Immature natural killer cell (primary cell): ENCODE measurements around the gene IL1A. TPM values are rescaled to one million over a fixed set of nuclear protein-coding genes. Genes with fewer than 3 reads are reported as not detected.
A peak's percentile ranks its signal among the peaks of the same experiment; 100 is the strongest.

ENCODE experiments used
- DNase-seq, 3 donors: peaks; one replicate each; pipeline ENCODE4 v3.0.0; 2022; ENCODE audit warnings: mixed read lengths in 1 of 3
- H3K27ac Mint-ChIP-seq, 6 donors: one replicate each; pipeline ENCODE4 v1.8.0; 2020; ENCODE audit warnings: mixed read lengths in 6 of 6, mild to moderate bottlenecking in 5 of 6, inconsistent platforms in 4 of 6, moderate library complexity in 3 of 6
- H3K27me3 Mint-ChIP-seq, 3 donors: one replicate each; pipeline ENCODE4 v1.8.0; 2020 to 2021; ENCODE audit warnings: low read depth in 3 of 3, mild to moderate bottlenecking in 3 of 3, mixed read lengths in 3 of 3, moderate library complexity in 3 of 3, inconsistent platforms in 1 of 3
- H3K36me3 Mint-ChIP-seq, 3 donors: one replicate each; pipeline ENCODE4 v1.8.0; 2020; ENCODE audit warnings: mixed read lengths in 3 of 3, inconsistent platforms in 2 of 3, mild to moderate bottlenecking in 2 of 3
- H3K4me1 Mint-ChIP-seq, 2 donors: one replicate each; pipeline ENCODE4 v1.8.0; 2020; ENCODE audit warnings: inconsistent platforms in 2 of 2, mild to moderate bottlenecking in 2 of 2, mixed read lengths in 2 of 2, moderate library complexity in 1 of 2
- H3K4me3 Mint-ChIP-seq, 5 donors: one replicate each; pipeline ENCODE4 v1.8.0; 2020; ENCODE audit warnings: mild to moderate bottlenecking in 5 of 5, mixed read lengths in 5 of 5, inconsistent platforms in 3 of 5, moderate library complexity in 3 of 5
- H3K9me3 Mint-ChIP-seq, 6 donors: one replicate each; pipeline ENCODE4 v1.8.0; 2020; ENCODE audit warnings: mild to moderate bottlenecking in 6 of 6, mixed read lengths in 6 of 6, inconsistent platforms in 4 of 6, moderate library complexity in 3 of 6
- polyA plus RNA-seq, 3 donors: library from polyadenylated mRNA; unstranded; fragments of 300-500 nt; fragmentation: Illumina TruSeq; gene quantifications; one replicate each; pipeline ENCODE4 v1.2.3, GENCODE V29; 2021

IL1A gene
- polyA plus RNA-seq, 3 donors from 2014 or later: not detected

DNA sequence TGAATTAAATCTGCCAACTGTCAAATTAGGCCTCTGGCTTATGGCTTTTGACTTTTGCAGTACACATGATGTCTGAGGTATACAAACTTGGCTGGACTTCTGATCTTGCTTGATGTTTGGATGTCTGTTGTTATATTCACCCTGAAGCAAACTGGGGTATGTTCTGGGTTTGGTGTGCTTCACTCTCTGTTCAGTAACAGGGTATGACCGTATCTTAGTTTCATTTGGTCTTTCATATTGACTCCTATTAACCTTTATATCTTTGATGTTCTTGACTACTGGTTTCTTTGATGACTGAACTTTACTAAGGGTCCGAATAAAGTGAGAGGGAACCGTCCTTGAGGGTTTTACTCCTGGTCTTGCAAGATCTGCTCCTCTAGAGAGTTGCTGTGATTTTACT lies 28.1 kb downstream of the IL1A start:
- no peaks in the 10 kb centered on the region for H3K36me3 Mint-ChIP-seq
- peaks cover 0 to 1% (median 0%) of the 10 kb centered on the region in 3 donors for H3K27me3 Mint-ChIP-seq
- DNase-seq: no peak
- no peak overlapping the region for H3K4me3 Mint-ChIP-seq
- H3K4me1 Mint-ChIP-seq: peaks cover 7 to 24% of the 10 kb centered on the region in 2 donors
- peak overlapping the region in 3 of 6 donors; percentile 2 to 42 (median 18) for H3K27ac Mint-ChIP-seq
- no peaks in the 10 kb centered on the region for H3K9me3 Mint-ChIP-seq

DNA sequence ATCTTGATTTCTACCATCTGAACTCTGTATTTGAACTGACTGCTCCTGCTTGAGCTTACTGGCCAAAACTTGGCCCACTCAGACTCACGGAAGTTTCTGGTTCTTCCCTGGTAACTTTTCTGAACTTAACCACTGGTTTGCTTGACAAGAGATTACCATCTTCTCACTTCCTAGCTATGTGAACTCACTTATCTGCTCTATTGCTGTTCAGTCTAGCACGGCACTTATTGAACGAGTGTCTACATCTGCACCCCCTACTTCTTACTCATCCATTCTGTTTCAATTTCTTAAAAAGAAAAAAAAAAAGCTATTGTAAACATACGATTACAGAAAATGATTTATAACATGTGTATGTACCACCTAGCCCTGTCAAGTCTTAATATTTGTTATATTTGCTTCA lies 28.8 kb downstream of the IL1A start:
- Mint-ChIP-seq H3K9me3 (no peaks in the 10 kb centered on the region), H3K4me1 (peaks cover 7 to 27% of the 10 kb centered on the region in 2 donors), H3K27ac (peak overlapping the region in 4 of 6 donors; percentile 70 to 88 (median 82)), H3K36me3 (no peaks in the 10 kb centered on the region), H3K4me3 (peak overlapping the region in 1 of 5 donors; percentile 2), H3K27me3 (no peaks in the 10 kb centered on the region)
- DNase-seq: peak in 1 of 3 donors; percentile 31

DNA sequence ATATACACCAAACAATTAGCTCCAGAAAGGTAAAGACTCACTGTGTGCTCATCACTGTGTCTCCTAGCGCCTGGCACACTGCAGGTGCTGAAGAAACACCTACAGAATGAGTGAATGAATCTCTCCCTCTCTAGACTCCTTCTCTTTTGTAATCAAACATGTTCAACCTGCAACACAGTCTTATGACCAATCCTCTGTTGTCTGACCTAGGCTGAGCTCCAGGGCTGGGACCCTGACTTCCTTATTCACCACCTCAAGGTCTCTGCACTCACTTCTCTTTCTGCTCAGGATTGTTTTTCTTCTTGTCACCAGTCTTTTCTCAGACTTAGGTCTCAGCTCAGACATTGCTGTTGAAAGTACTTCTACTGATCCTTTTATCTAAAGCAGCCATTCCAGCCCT lies 29.7 kb downstream of the IL1A start:
- Mint-ChIP-seq H3K4me1 (peaks cover 16 to 36% of the 10 kb centered on the region in 2 donors), H3K27ac (peak overlapping the region in 3 of 6 donors; percentile 1 to 61 (median 2)), H3K9me3 (no peaks in the 10 kb centered on the region), H3K27me3 (peaks cover 0 to 1% (median 0%) of the 10 kb centered on the region in 3 donors), H3K36me3 (no peaks in the 10 kb centered on the region), H3K4me3 (no peak overlapping the region)
- DNase-seq: no peak

DNA sequence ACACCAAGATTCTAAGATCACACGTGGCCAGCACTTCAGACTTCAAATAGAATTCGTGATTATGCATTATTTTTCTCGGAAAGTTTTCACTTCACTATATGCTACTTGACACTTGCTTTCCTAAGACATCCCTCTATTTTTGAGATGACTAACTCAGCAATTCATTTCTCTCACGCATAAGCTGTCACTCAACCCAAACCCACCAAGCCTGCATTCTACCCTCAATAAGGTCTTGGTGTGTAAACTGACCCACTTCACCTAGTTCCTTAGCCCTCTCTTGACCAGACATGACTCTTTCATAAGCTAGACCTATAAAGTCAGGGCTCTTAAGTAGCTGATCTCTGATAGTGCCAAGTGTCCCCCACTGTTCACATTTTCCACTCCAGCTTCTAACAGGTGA lies 31.6 kb downstream of the IL1A start:
- H3K4me3 Mint-ChIP-seq: no peak overlapping the region
- peaks cover 0 to 1% (median 0%) of the 10 kb centered on the region in 3 donors for H3K27me3 Mint-ChIP-seq
- peaks cover 16 to 37% of the 10 kb centered on the region in 2 donors for H3K4me1 Mint-ChIP-seq
- no peaks in the 10 kb centered on the region for H3K36me3 Mint-ChIP-seq
- no peaks in the 10 kb centered on the region for H3K9me3 Mint-ChIP-seq
- peak overlapping the region in 2 of 6 donors; percentile 3 to 72 for H3K27ac Mint-ChIP-seq
- no peak for DNase-seq

DNA sequence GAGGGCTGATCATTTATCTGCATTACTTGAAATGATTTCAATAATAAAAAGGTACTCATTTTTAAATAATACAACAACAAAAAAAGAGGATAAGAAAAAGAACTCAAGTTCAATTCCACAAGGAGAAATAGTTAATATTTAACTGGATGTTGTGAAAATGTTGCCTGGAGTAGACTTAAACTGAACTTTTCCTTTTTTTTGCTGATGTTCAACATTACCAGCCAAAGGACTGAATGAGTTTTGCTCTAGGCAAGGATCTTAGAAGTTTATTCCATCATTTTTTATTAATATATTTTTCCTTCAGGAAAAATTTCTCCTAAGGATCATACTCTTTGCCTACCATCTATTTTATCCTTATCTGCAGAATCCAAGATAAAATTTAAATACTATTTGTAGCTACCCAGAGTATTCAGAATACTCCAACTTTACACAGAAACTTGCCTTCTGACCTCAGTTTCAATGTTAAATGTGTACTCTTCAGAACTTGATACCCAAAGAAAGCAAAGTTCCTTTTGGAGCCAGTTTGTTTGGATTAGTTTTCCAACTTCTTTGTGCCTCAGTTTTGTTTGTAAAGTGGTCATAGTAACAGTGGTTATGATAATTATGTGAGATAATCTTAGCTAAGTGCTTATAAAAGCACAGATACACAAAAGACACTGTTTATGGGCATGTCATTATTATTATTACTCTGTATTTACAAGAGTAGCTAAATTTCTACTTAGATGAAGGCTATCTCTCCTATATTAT lies 32.7 kb downstream of the IL1A start:
- H3K4me3 Mint-ChIP-seq: no peak overlapping the region
- no peak for DNase-seq
- no peaks in the 10 kb centered on the region for H3K36me3 Mint-ChIP-seq
- H3K27ac Mint-ChIP-seq: no peak overlapping the region
- no peaks in the 10 kb centered on the region for H3K9me3 Mint-ChIP-seq
- H3K4me1 Mint-ChIP-seq: peaks cover 16 to 37% of the 10 kb centered on the region in 2 donors
- H3K27me3 Mint-ChIP-seq: peaks cover 0 to 1% (median 0%) of the 10 kb centered on the region in 3 donors

DNA sequence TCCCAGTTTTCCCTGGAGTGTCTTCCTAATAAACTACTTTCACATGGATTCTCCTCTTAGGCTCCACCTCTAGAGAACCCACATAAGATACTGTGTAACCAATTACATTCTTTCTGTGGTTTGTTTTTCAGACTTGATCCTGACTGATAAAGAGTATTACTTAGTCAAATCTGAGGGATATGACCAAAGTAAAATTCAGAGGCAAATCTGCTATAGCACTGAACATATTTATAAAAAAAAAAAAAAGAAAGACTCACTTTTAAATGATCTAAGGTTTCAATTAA lies 33.8 kb downstream of the IL1A start:
- Mint-ChIP-seq H3K4me1 (peaks cover 15 to 30% of the 10 kb centered on the region in 2 donors), H3K27me3 (peaks cover 0 to 1% (median 0%) of the 10 kb centered on the region in 3 donors), H3K27ac (peak overlapping the region in 5 of 6 donors; percentile 73 to 89 (median 84)), H3K9me3 (no peaks in the 10 kb centered on the region), H3K4me3 (peak overlapping the region in 1 of 5 donors; percentile 54), H3K36me3 (no peaks in the 10 kb centered on the region)
- no peak for DNase-seq

DNA sequence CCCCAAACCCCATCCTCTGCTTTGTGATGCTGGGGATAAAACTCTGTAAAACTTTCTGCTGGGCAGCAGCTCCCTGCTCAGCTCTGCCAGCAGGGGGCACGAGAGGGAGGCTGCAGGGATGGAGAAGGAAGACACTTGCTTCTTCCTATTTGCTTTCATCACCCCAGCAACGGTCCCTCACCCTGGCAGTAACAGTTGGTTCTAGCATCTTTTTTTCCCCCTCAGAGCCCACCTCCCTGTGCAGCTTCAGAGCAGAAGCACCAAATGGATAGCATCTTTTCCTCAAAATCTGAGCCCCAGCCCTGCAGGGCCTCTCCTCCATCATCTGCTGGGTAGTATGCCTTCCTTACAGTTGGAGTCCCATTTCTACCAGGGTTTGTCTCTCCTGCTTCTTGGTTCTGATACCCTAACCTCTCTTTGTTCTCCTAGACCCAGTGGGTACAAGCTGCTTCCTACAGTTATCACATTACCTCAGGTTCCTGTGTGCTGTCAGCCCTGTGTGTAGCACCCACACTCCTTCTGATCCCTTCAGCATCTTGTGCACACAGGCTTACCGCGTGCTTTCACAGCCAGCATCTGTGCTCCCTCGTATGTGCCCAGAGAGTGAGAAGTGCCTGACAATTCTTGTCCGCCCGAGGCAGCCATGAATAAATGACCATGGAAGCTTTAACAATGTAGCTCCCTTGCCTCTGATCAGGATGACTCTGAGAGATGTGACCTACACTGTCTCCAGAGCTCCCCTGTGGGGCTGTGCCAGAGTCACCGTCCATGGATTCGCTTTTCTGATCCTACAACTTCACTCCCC lies 34.3 kb downstream of the IL1A start:
- peak; percentile 74 to 81 (median 79) for DNase-seq
- Mint-ChIP-seq H3K36me3 (no peaks in the 10 kb centered on the region), H3K27me3 (peaks cover 0 to 1% (median 0%) of the 10 kb centered on the region in 3 donors), H3K9me3 (no peaks in the 10 kb centered on the region), H3K4me3 (peak overlapping the region; percentile 1 to 69 (median 27)), H3K27ac (peak overlapping the region; percentile 73 to 89 (median 82)), H3K4me1 (peaks cover 12 to 25% of the 10 kb centered on the region in 2 donors)

DNA sequence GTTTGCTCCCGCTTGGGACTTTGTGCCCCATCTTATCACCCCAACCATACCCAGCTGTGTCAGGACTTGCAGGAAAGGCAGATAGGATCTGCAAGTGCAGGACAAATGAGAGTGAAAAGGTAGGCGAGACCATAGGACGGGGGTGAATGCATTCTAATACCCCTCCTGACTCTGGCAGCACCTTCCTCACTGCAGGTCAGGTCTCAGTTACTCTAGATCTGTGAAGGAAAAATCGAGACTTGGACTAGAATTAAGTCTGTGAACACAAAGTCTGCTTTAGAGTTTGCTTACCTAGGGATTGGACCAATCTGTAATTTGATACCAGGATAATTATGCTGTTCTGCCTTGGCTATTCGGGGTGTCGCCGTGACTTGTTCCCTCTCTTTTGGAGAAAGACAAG lies 43.8 kb downstream of the IL1A start:
- no peak overlapping the region for H3K4me3 Mint-ChIP-seq
- H3K36me3 Mint-ChIP-seq: no peaks in the 10 kb centered on the region
- H3K27ac Mint-ChIP-seq: no peak overlapping the region
- H3K9me3 Mint-ChIP-seq: no peaks in the 10 kb centered on the region
- H3K4me1 Mint-ChIP-seq: no peaks in the 10 kb centered on the region
- no peaks in the 10 kb centered on the region for H3K27me3 Mint-ChIP-seq
- no peak for DNase-seq

DNA sequence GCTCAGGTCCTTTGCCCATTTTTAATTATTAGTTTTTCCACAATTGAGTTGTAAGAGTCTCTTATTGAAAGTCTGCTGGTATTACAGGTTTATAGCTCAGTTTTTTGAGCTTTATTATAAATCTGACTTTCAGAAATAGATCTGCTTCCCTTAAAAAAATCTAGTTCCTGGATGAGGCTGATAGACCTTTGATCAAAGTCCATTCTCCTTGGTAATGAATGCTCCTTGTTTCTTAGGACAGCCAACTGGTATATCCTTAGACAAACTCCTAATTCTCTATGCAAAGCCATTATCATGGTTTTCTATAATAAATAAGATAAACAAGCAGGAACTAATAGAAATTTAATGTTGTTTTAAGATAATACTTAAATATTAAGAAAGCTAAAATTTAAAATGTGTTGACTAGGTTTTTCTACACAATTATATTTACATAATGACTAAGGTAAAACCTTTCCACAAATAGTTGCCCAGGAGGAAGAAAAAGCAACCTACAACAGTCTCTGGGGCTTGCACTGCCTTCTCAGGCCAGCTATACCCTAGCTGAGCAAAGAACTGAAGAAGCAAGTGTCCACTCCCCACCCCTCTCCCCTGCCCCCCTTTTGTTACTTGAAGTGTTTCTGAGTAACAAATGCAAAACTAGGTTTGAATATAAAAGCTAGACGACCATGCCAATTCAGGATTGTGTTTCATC lies 46.6 kb downstream of the IL1A start:
- H3K9me3 Mint-ChIP-seq: no peaks in the 10 kb centered on the region
- no peak overlapping the region for H3K4me3 Mint-ChIP-seq
- no peak overlapping the region for H3K27ac Mint-ChIP-seq
- DNase-seq: no peak
- H3K27me3 Mint-ChIP-seq: no peaks in the 10 kb centered on the region
- no peaks in the 10 kb centered on the region for H3K36me3 Mint-ChIP-seq
- H3K4me1 Mint-ChIP-seq: no peaks in the 10 kb centered on the region

DNA sequence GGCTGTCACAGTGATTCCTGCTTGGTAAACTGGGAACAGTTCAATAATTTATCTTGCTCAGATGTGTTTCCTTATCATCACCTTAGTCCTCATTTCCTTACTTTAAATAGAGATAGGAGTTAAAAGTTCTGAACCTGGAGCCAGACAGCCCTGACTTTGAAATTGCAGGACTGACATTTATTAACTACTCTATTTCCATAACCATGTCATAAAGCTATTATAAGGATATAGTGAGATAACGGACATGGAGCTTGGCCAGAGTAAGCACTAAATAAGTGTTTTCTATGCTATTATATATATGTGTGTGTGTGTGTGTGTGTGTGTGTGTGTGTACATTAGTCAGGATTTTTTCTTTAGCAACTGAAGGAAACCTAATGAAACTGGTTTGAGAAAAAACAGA lies 50.4 kb downstream of the IL1A start:
- no peak overlapping the region for H3K4me3 Mint-ChIP-seq
- no peaks in the 10 kb centered on the region for H3K27me3 Mint-ChIP-seq
- no peak overlapping the region for H3K27ac Mint-ChIP-seq
- no peaks in the 10 kb centered on the region for H3K36me3 Mint-ChIP-seq
- no peaks in the 10 kb centered on the region for H3K9me3 Mint-ChIP-seq
- no peaks in the 10 kb centered on the region for H3K4me1 Mint-ChIP-seq
- DNase-seq: no peak

DNA sequence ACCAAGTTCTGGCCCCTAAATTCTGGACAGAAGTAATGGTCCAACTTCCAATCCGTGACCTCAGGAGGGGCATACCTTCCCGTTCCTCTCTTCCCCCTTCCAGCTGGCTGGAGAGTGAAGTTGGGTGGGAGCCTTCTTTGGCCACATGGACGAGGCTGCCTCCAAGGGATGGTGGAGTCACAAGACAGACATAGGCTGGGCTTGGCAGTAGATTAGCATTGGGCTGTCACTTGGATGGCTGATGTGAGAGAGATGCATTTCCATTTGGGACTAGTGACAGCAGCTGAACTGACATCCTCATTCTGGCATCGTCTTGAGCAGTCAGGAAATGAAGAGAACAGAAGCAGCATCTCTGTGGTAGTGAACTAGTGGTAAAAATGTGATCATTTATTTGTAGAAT lies 50.8 kb downstream of the IL1A start:
- Mint-ChIP-seq H3K4me3 (no peak overlapping the region), H3K36me3 (no peaks in the 10 kb centered on the region), H3K27me3 (no peaks in the 10 kb centered on the region), H3K4me1 (no peaks in the 10 kb centered on the region), H3K9me3 (no peaks in the 10 kb centered on the region), H3K27ac (no peak overlapping the region)
- DNase-seq: no peak

DNA sequence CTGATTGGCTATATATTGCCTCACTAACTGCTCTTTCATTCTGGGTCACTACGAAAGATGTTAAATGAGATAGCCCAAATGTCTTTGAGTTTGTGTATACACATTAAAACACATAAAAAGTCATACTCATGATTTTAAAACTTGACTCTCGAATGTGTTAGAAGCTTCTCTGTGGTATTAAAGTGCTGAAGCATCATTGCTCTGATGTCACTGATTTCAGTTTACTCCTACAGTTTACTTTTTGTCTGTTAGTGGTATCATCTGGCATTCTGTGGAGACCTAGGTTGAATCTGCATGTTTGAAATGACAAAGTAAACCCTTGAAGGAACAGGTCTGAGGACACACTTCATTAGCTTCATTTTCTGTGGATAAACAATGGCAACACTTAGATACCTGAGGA lies 52.8 kb downstream of the IL1A start:
- peaks cover 0 to 2% (median 0%) of the 10 kb centered on the region in 3 donors for H3K27me3 Mint-ChIP-seq
- H3K9me3 Mint-ChIP-seq: no peaks in the 10 kb centered on the region
- H3K4me3 Mint-ChIP-seq: no peak overlapping the region
- H3K4me1 Mint-ChIP-seq: peaks cover 4 to 5% of the 10 kb centered on the region in 2 donors
- no peaks in the 10 kb centered on the region for H3K36me3 Mint-ChIP-seq
- no peak for DNase-seq
- H3K27ac Mint-ChIP-seq: no peak overlapping the region

DNA sequence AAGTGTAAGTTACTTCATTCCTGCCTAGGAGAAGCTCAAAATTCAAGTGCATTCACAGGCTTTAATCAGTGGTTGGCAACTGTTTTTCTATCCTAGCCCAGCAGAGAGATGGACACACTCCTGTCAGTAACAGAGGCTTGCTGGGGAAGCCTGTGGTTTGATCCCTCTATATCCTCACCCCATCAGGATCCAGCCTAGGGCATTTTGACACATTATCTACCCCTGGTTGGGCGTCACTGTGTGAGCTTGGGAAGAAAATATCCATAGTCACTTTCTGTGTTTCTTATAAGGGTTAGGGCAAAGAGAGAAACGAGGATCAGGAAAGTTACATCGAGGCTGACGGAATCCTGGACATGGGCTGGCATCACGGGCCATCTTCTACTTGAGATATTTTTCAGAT lies 53.5 kb downstream of the IL1A start:
- Mint-ChIP-seq H3K27ac (no peak overlapping the region), H3K4me1 (peaks cover 5 to 7% of the 10 kb centered on the region in 2 donors), H3K36me3 (no peaks in the 10 kb centered on the region), H3K27me3 (peaks cover 0 to 2% (median 0%) of the 10 kb centered on the region in 3 donors), H3K9me3 (no peaks in the 10 kb centered on the region), H3K4me3 (no peak overlapping the region)
- no peak for DNase-seq

DNA sequence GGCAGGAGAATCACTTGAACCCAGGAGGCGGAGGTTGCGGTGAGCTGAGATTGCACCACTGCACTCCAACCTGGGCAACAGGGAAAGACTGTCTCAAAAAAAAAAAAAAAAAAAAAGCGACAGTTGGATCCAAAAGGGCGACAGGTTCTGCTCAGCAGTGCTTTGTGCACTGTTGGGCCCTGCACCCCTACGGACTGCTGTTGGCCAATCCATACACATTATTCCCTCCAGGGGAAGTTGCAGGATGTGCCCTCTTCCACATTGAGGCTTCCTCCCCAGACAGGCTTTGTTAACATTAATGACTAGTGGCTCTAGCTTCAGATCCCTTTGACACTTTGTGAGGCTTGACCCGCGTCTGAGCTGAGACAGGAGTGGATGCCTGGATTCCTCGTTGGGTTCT lies 54.1 kb downstream of the IL1A start:
- H3K9me3 Mint-ChIP-seq: no peaks in the 10 kb centered on the region
- DNase-seq: no peak
- H3K4me3 Mint-ChIP-seq: no peak overlapping the region
- peaks cover 0 to 2% (median 0%) of the 10 kb centered on the region in 3 donors for H3K27me3 Mint-ChIP-seq
- peak overlapping the region in 1 of 6 donors; percentile 40 for H3K27ac Mint-ChIP-seq
- no peaks in the 10 kb centered on the region for H3K36me3 Mint-ChIP-seq
- H3K4me1 Mint-ChIP-seq: peaks cover 5 to 7% of the 10 kb centered on the region in 2 donors
